ENCODE data around the gene HCFC1.

Gene HCFC1

GRCh38 chrX:153955228-153955732, 16.3 kb downstream of the HCFC1 start:
- H3K9ac ChIP-seq = no peak overlapping the region
- H3K4me1 ChIP-seq = no peaks in the 10 kb centered on the region
- H3K27me3 ChIP-seq (ENCODE audit: control insufficient read depth, insufficient read depth, low read length) = no peaks in the 10 kb centered on the region
- no peaks in the 10 kb centered on the region for H3K36me3 ChIP-seq (ENCODE audit: control insufficient read depth, insufficient read depth, low read length)
- H3K79me2 ChIP-seq = no peaks in the 10 kb centered on the region
- H2AFZ ChIP-seq = no peak overlapping the region
- TF ChIP-seq CTCF (IDR thresholded peaks at IDR 0.05) = no peak
- no peaks in the 10 kb centered on the region for H3K9me3 ChIP-seq (ENCODE audit: control insufficient read depth, low read length)
- no peak overlapping the region for H3K4me2 ChIP-seq (ENCODE audit: low read length)
- H3K27ac ChIP-seq = no peak overlapping the region
- no peak overlapping the region for H3K4me3 ChIP-seq (ENCODE audit: low read depth, low read length)

GRCh38 chrX:153954558-153955227, 16.9 kb downstream of the HCFC1 start:
- no peaks in the 10 kb centered on the region for H3K79me2 ChIP-seq
- H3K4me3 ChIP-seq (ENCODE audit: low read depth, low read length) = no peak overlapping the region
- no peaks in the 10 kb centered on the region for H3K36me3 ChIP-seq (ENCODE audit: control insufficient read depth, insufficient read depth, low read length)
- no peaks in the 10 kb centered on the region for H3K9me3 ChIP-seq (ENCODE audit: control insufficient read depth, low read length)
- H2AFZ ChIP-seq = no peak overlapping the region
- H3K27me3 ChIP-seq (ENCODE audit: control insufficient read depth, insufficient read depth, low read length) = no peaks in the 10 kb centered on the region
- no peak for TF ChIP-seq CTCF (IDR thresholded peaks at IDR 0.05)
- H3K4me1 ChIP-seq = no peaks in the 10 kb centered on the region
- no peak overlapping the region for H3K27ac ChIP-seq
- H3K4me2 ChIP-seq (ENCODE audit: low read length) = no peak overlapping the region
- no peak overlapping the region for H3K9ac ChIP-seq

- no peak for TF ChIP-seq CTCF (IDR thresholded peaks at IDR 0.05)
- Histone ChIP-seq H3K27ac (no peak overlapping the region), H2AFZ (no peak overlapping the region), H3K4me1 (no peaks in the 10 kb centered on the region), H3K4me2 (ENCODE audit: low read length) (no peak overlapping the region), H3K27me3 (ENCODE audit: control insufficient read depth, insufficient read depth, low read length) (no peaks in the 10 kb centered on the region), H3K79me2 (no peaks in the 10 kb centered on the region), H3K4me3 (ENCODE audit: low read depth, low read length) (no peak overlapping the region), H3K9me3 (ENCODE audit: control insufficient read depth, low read length) (no peaks in the 10 kb centered on the region), H3K9ac (no peak overlapping the region), H3K36me3 (ENCODE audit: control insufficient read depth, insufficient read depth, low read length) (no peaks in the 10 kb centered on the region)
Measured at GRCh38 chrX:153953892-153954557, 17.6 kb downstream of the HCFC1 start.

- no peak overlapping the region for H3K4me3 ChIP-seq (ENCODE audit: low read depth, low read length)
- no peaks in the 10 kb centered on the region for H3K36me3 ChIP-seq (ENCODE audit: control insufficient read depth, insufficient read depth, low read length)
- H2AFZ ChIP-seq = no peak overlapping the region
- no peaks in the 10 kb centered on the region for H3K9me3 ChIP-seq (ENCODE audit: control insufficient read depth, low read length)
- H3K79me2 ChIP-seq = no peaks in the 10 kb centered on the region
- no peak overlapping the region for H3K9ac ChIP-seq
- H3K4me2 ChIP-seq (ENCODE audit: low read length) = no peak overlapping the region
- no peaks in the 10 kb centered on the region for H3K27me3 ChIP-seq (ENCODE audit: control insufficient read depth, insufficient read depth, low read length)
- TF ChIP-seq CTCF (IDR thresholded peaks at IDR 0.05) = peak; percentile 95
- H3K4me1 ChIP-seq = no peaks in the 10 kb centered on the region
- no peak overlapping the region for H3K27ac ChIP-seq
Measured at GRCh38 chrX:153953342-153953830, 18.2 kb downstream of the HCFC1 start.
